ENCODE results near the gene AFAP1. TPM values are rescaled to one million over a fixed set of nuclear protein-coding genes. Genes with fewer than 3 reads are reported as not detected.

The AFAP1 gene
- total and polyA plus RNA-seq, 2 of the 4 experiments (the other 2 are of a cell fraction): 48.2 to 80.9 TPM

GRCh38 chr4:7763788-7764187 is 175.9 kb downstream of the AFAP1 start:
- dilution Hi-C loops (cut with HindIII; ENCODE audit: low sequenced_read_pairs, unreplicated experiment): no loop called here
- Histone ChIP-seq H2AK9ac (replicated peaks; ENCODE audit: low read depth, low read length, poor library complexity) (no peak overlapping the region), H2AFZ (replicated peaks; ENCODE audit: low read length, poor library complexity) (peak overlapping the region; percentile 47), H3K4me2 (ENCODE audit: low read depth, low read length) (no peak overlapping the region), H2BK5ac (ENCODE audit: low read depth, low read length, poor library complexity, severe bottlenecking) (no peak overlapping the region), H3K23ac (ENCODE audit: low read depth, low read length) (no peak overlapping the region), H3K18ac (ENCODE audit: low read depth, low read length) (no peak overlapping the region), H3K36me3 (ENCODE audit: control insufficient read depth, insufficient read depth, low read length) (peaks cover 88% of the 10 kb centered on the region), H4K91ac (ENCODE audit: insufficient read depth, low read depth, low read length) (no peak overlapping the region), H3K9me1 (ENCODE audit: insufficient read depth, low read length) (peaks cover 15% of the 10 kb centered on the region; the same call in 1 of the 2 replicates), H3K9ac (ENCODE audit: low read depth, low read length) (no peak overlapping the region), H4K8ac (ENCODE audit: low read depth in 2 of 2, low read length in 2 of 2) (no peak overlapping the region), H4K20me1 (ENCODE audit: insufficient read depth, low read length) (peaks cover 57% of the 10 kb centered on the region), H3K56ac (ENCODE audit: extremely low read depth, insufficient read depth, low read length) (no peak overlapping the region), H2BK15ac (ENCODE audit: low read depth, low read length) (no peak overlapping the region; the same call in 2 of the 3 replicates), H3K9me3 (ENCODE audit: control insufficient read depth, insufficient read depth, low read length) (no peaks in the 10 kb centered on the region), H2BK120ac (ENCODE audit: low read depth, low read length) (no peak overlapping the region), H3K27me3 (ENCODE audit: control insufficient read depth, insufficient read depth, low read length) (no peaks in the 10 kb centered on the region), H3K27ac (ENCODE audit: insufficient read depth, low read length) (no peak overlapping the region), H3K4me3 (ENCODE audit: insufficient read depth, low read depth, low read length) (no peak overlapping the region), H2AK5ac (ENCODE audit: low read depth, low read length) (no peak overlapping the region; the same call in 1 of the 2 replicates), H4K5ac (ENCODE audit: low read depth, low read length) (no peak overlapping the region), H3K14ac (replicated peaks; ENCODE audit: low read depth, low read length) (no peak overlapping the region), H3K4me1 (ENCODE audit: control insufficient read depth, insufficient read depth, low read length) (peaks cover 4% of the 10 kb centered on the region), H3K79me1 (ENCODE audit: low read depth in 1 of 2, low read length in 2 of 2) (peaks cover 42 to 82% of the 10 kb centered on the region in 2 experiments; a peak in 3 of 4 replicates), H2BK20ac (ENCODE audit: low read depth, low read length) (no peak overlapping the region), H3K4ac (ENCODE audit: low read depth, low read length) (no peak overlapping the region)
- POLR2A ChIA-PET (ENCODE audit: unreplicated experiment): no interaction called here
- BruUV-seq (replicated peaks): no TSS peak
- 84% methylated on average over 8 of the region's 10 CpGs; no CpG with 5 or more reads in 1 of the 2 experiments for WGBS, 2 experiments (ENCODE audit: extremely low coverage in 2 of 2, insufficient read length in 1 of 2)
- ATAC-seq (ENCODE audit: low read depth): peak; percentile 65
- CTCF ChIA-PET: no interaction called here
- in situ Hi-C loops (cut with MboI; ENCODE audit: low sequenced_read_pairs): loop anchor here (10.0 kb wide), 1 partner anchor 221 kb away; no protein-coding TSS in a partner anchor
- TF ChIP-seq FOS (IDR thresholded peaks at IDR 0.05; ENCODE audit: low read depth, low read length) (peak; percentile 40; the same call in 1 of the 2 replicates), ELK1 (IDR thresholded peaks at IDR 0.05; ENCODE audit: borderline replicate concordance, low read depth, low read length) (no peak)
- intact Hi-C loops (cut with micrococcal nuclease): no loop called here
- peak; percentile 87 for DNase-seq

Data from IMR-90 (cell line).